Tibial nerve (tissue), 4 donors: ENCODE data around the gene ADIPOQ. TPM values are rescaled to one million over a fixed set of nuclear protein-coding genes. Genes with fewer than 3 reads are reported as not detected.

Experiments
- total RNA-seq, 4 donors: library from RNA; depleted of rRNA; stranded (reverse); fragments of >200 nt; gene quantifications; one replicate each; pipeline ENCODE4 v1.1.0, GENCODE V29; 2016

Gene ADIPOQ
- total RNA-seq, 4 donors from 2014 or later, result 70.8 to 213 (median 172) TPM

Other genes starting within 250 kb of the ADIPOQ start
- gene AHSG, start 229.7 kb upstream of the ADIPOQ start, total RNA-seq, result not detected
- not detected for gene FETUB, start 202.3 kb upstream of the ADIPOQ start, total RNA-seq
- gene HRG, start 176.7 kb upstream of the ADIPOQ start, total RNA-seq, result not detected
- not detected for gene KNG1, start 125.4 kb upstream of the ADIPOQ start, total RNA-seq
- 100 to 1,000 TPM; 285 to 465 (median 364) TPM for gene EIF4A2, start 59.1 kb upstream of the ADIPOQ start, total RNA-seq
- gene RFC4, start 36.2 kb upstream of the ADIPOQ start, total RNA-seq, result 10 to 100 TPM in 3 of 4 donors, 1 to 10 TPM in 1; 5.4 to 14.2 (median 11.8) TPM
- 10 to 100 TPM; 24.7 to 58.1 (median 44.5) TPM for gene ST6GAL1, start 87.8 kb downstream of the ADIPOQ start, total RNA-seq